Endodermal cell (in vitro differentiated cells): ENCODE measurements around the gene C19orf12. TPM values are rescaled to one million over a fixed set of nuclear protein-coding genes. Genes with fewer than 3 reads are reported as not detected.

Experiments
- DNase-seq: peaks from one replicate; pipeline ENCODE4 v3.0.0-alpha.2; 2017
- H3K27ac ChIP-seq: 2 replicates; pipeline ENCODE4 v1.5.1; 2013; ENCODE audit warnings: mild to moderate bottlenecking, low read depth, low read length, moderate library complexity
- H3K27me3 ChIP-seq: 2 replicates; pipeline ENCODE4 v1.6.1; 2013; ENCODE audit warnings: mild to moderate bottlenecking, low read length, moderate library complexity; ENCODE audit not compliant: insufficient read depth, control insufficient read depth, poor library complexity, severe bottlenecking
- H3K36me3 ChIP-seq: 2 replicates; pipeline ENCODE4 v1.7.0; 2013; ENCODE audit warnings: mild to moderate bottlenecking, low read length, moderate library complexity; ENCODE audit not compliant: control insufficient read depth, insufficient read depth
- H3K4me1 ChIP-seq: one replicate; pipeline ENCODE4 v1.7.0; 2013; ENCODE audit warnings: low read length; ENCODE audit not compliant: control insufficient read depth, insufficient read depth
- H3K4me3 ChIP-seq: 2 replicates; pipeline ENCODE4 v1.5.1; 2013; ENCODE audit warnings: mild to moderate bottlenecking, low read length, moderate library complexity
- H3K9ac ChIP-seq: 2 replicates; pipeline ENCODE4 v1.6.1; 2013; ENCODE audit warnings: mild to moderate bottlenecking, low read length, moderate library complexity; ENCODE audit not compliant: poor library complexity, severe bottlenecking; ENCODE audit errors: extremely low read depth
- H3K9me3 ChIP-seq: 2 replicates; pipeline ENCODE4 v1.6.1; 2013; ENCODE audit warnings: mild to moderate bottlenecking, low read length, moderate library complexity; ENCODE audit not compliant: control insufficient read depth
- H3K27ac Mint-ChIP-seq: 2 replicates; pipeline ENCODE4 v1.8.0; 2020; ENCODE audit warnings: mixed read lengths
- H3K27me3 Mint-ChIP-seq: 2 replicates; pipeline ENCODE4 v1.8.0; 2021; ENCODE audit warnings: mild to moderate bottlenecking, mixed read lengths; ENCODE audit not compliant: insufficient read depth
- H3K36me3 Mint-ChIP-seq: 2 replicates; pipeline ENCODE4 v1.8.0; 2020; ENCODE audit warnings: low read depth, mixed read lengths
- H3K4me1 Mint-ChIP-seq: 2 replicates; pipeline ENCODE4 v1.8.0; 2020; ENCODE audit warnings: mixed read lengths
- H3K4me3 Mint-ChIP-seq: 2 replicates; pipeline ENCODE4 v1.8.0; 2020; ENCODE audit warnings: mild to moderate bottlenecking, moderate library complexity, mixed read lengths
- H3K9me3 Mint-ChIP-seq: 2 replicates; pipeline ENCODE4 v1.8.0; 2020; ENCODE audit warnings: mild to moderate bottlenecking, mixed read lengths
- CTCF ChIP-seq: fragments of 200-600 bp; sonication (generic); conservative IDR thresholded peaks from 2 replicates; pipeline ENCODE4 v1.5.0; 2021; ENCODE audit warnings: antibody characterized with exemption, mild to moderate bottlenecking
- WGBS, 2 experiments: methylation state at CpG; one replicate each; pipeline versions ENCODE4 v1.1.5 to v1.1.7; 2013; ENCODE audit warnings: missing lambda C conversion rate in 2 of 2, mixed read lengths in 1 of 2; ENCODE audit not compliant: insufficient coverage in 1 of 2, insufficient read length in 1 of 2; 5-methylcytosine and 5-hydroxymethylcytosine counted together
- total RNA-seq, 2 donors: library from RNA; stranded (reverse); fragmentation: NEBNext Ultra II Directional in 1 of 2; extraction: Animal tissue kit (Norgen Biotek cat#: 25700) in 1 of 2; gene quantifications; 2 replicates in 1 of 2; 3 replicates in 1 of 2; pipeline ENCODE4 v1.2.1, GENCODE V29; 2021

The C19orf12 gene
- total RNA-seq, 2 donors from 2014 or later = 18.9 to 22.9 TPM

- no peak for TF ChIP-seq CTCF
- Mint-ChIP-seq H3K9me3 (no peaks in the 10 kb centered on the region), H3K4me1 (peaks cover 9% of the 10 kb centered on the region), H3K36me3 (no peaks in the 10 kb centered on the region), H3K27ac (no peak overlapping the region), H3K27me3 (peaks cover 6% of the 10 kb centered on the region), H3K4me3 (no peak overlapping the region)
- no peak overlapping the region for H3K4me3 ChIP-seq
- no peak overlapping the region for H3K9ac ChIP-seq
- H3K27ac ChIP-seq = no peak overlapping the region
- peaks cover 4% of the 10 kb centered on the region for H3K4me1 ChIP-seq
- peaks cover 22% of the 10 kb centered on the region for H3K27me3 ChIP-seq
- no peak for DNase-seq
- WGBS, 2 experiments = 64 to 75% methylated on average over 1 of the region's 1 CpG
- no peaks in the 10 kb centered on the region for H3K9me3 ChIP-seq
- H3K36me3 ChIP-seq = no peaks in the 10 kb centered on the region
Measured at GRCh38 chr19:29662278-29662603, 52.8 kb downstream of the C19orf12 start.

- no peak overlapping the region for H3K27ac Mint-ChIP-seq
- TF ChIP-seq CTCF = no peak
- peaks cover 6% of the 10 kb centered on the region for H3K27me3 Mint-ChIP-seq
- no peaks in the 10 kb centered on the region for H3K36me3 ChIP-seq
- H3K9me3 ChIP-seq = no peaks in the 10 kb centered on the region
- H3K4me3 ChIP-seq = no peak overlapping the region
- H3K4me1 Mint-ChIP-seq = no peaks in the 10 kb centered on the region
- H3K36me3 Mint-ChIP-seq = no peaks in the 10 kb centered on the region
- DNase-seq = no peak
- no peak overlapping the region for H3K4me3 Mint-ChIP-seq
- H3K9ac ChIP-seq = no peak overlapping the region
- no peaks in the 10 kb centered on the region for H3K4me1 ChIP-seq
- WGBS, 2 experiments = 90 to 93% methylated on average over 5 to 9 of the region's 10 CpGs
- H3K27ac ChIP-seq = no peak overlapping the region
- H3K27me3 ChIP-seq = peaks cover 15% of the 10 kb centered on the region
- H3K9me3 Mint-ChIP-seq = no peaks in the 10 kb centered on the region
Measured at GRCh38 chr19:29660835-29661234, 54.2 kb downstream of the C19orf12 start.

- no peak for DNase-seq
- WGBS, 2 experiments = 94% methylated on average over 5 of the region's 5 CpGs; no CpG with 5 or more reads in 1 of the 2 experiments
- no peaks in the 10 kb centered on the region for H3K9me3 ChIP-seq
Measured at GRCh38 chr19:29658221-29658991, 56.7 kb downstream of the C19orf12 start.

More at GRCh38 chr19:29658221-29658991, 56.7 kb downstream of the C19orf12 start:
- no peaks in the 10 kb centered on the region for H3K9me3 Mint-ChIP-seq
- no peaks in the 10 kb centered on the region for H3K36me3 ChIP-seq
- H3K4me3 ChIP-seq = no peak overlapping the region
- H3K27ac Mint-ChIP-seq = no peak overlapping the region
- H3K9ac ChIP-seq = no peak overlapping the region
- no peaks in the 10 kb centered on the region for H3K27me3 Mint-ChIP-seq
- no peaks in the 10 kb centered on the region for H3K4me1 Mint-ChIP-seq
- H3K36me3 Mint-ChIP-seq = no peaks in the 10 kb centered on the region
- no peaks in the 10 kb centered on the region for H3K27me3 ChIP-seq
- no peak for TF ChIP-seq CTCF
- H3K4me3 Mint-ChIP-seq = no peak overlapping the region
- no peak overlapping the region for H3K27ac ChIP-seq
- no peaks in the 10 kb centered on the region for H3K4me1 ChIP-seq
